Mucosa of descending colon (tissue), 3 donors: Measurements from ENCODE around the gene PDE1A. TPM values are rescaled to one million over a fixed set of nuclear protein-coding genes. Genes with fewer than 3 reads are reported as not detected.

ENCODE experiments used
- ATAC-seq: fragments of 200-7000 bp; cut with Tn5 transposase; one replicate; pipeline ENCODE4 v1.9.1; 2020; ENCODE audit warnings: mild to moderate bottlenecking, moderate library complexity
- DNase-seq, 3 donors: peaks; one replicate each; pipeline ENCODE4 v3.0.0-alpha.2; 2020
- H3K36me3 ChIP-seq: fragments of 200-600 bp; one replicate; pipeline ENCODE4 v1.8.0; 2021; ENCODE audit warnings: low read depth, mild to moderate bottlenecking
- H3K4me1 ChIP-seq: fragments of 200-600 bp; one replicate; pipeline ENCODE4 v1.8.0; 2021; ENCODE audit warnings: low read depth, mild to moderate bottlenecking
- H3K4me3 ChIP-seq: fragments of 200-600 bp; one replicate; pipeline ENCODE4 v1.8.0; 2021; ENCODE audit warnings: mild to moderate bottlenecking
- H3K9me3 ChIP-seq: fragments of 200-600 bp; one replicate; pipeline ENCODE4 v1.8.0; 2021; ENCODE audit warnings: mild to moderate bottlenecking
- intact Hi-C, 2 donors: fragments of 100-400 bp; cut with DNase I in 1 of 2; cut with micrococcal nuclease in 1 of 2; formaldehyde crosslinking; loops; one replicate each; pipeline versions ENCODE4 v1.11.0 to v1.11.1; 2022; cut with DNase I, micrococcal nuclease
- total RNA-seq, 3 donors: library from RNA; stranded (reverse); fragmentation: NEBNext Ultra II Directional in 2 of 3; extraction: Animal tissue kit (Norgen Biotek cat#: 25700) in 2 of 3; gene quantifications; one replicate each; pipeline versions ENCODE4 v1.2.1 to v1.2.4, GENCODE V29; 2021 to 2023
- TF ChIP-seq, protein P1 (sequence below): fragments of 200-600 bp; IDR thresholded peaks from one replicate; pipeline ENCODE4 v1.8.0; 2022; ENCODE audit warnings: antibody characterized with exemption, mild to moderate bottlenecking
- donor health status: DM: no; HTN: no; CAD: no; lungs with moderate emphysema.
- donor health status: DM: no; HTN: no; CAD: no.
- donor health status: DM: no; HTN: yes; CAD: no.

PDE1A gene
- total RNA-seq, 3 donors from 2014 or later: 1.1 to 10.8 (median 3.9) TPM

DNA sequence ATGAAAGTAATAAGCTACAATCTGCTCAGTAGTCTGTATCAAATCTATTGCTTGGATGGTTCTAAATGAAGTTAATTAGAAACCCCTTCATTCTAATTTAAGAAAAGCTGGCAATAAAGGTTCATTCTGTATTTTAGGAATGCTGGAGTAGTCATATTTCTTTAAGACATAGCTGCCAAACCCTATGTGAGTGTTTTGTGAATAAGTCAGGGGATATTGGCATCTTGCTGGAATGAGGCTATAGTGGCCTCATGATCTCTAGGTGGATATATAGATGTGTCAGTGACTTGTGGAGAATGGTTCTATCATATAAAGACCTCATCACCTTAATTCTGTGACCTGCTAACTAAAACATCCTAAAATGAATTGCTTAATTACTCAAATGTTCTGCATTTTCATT is 196.3 kb downstream of the PDE1A start:
- Histone ChIP-seq H3K36me3 (no peaks in the 10 kb centered on the region), H3K4me1 (no peaks in the 10 kb centered on the region), H3K9me3 (no peaks in the 10 kb centered on the region), H3K4me3 (no peak overlapping the region)
- ATAC-seq (no peak), DNase-seq (no peak)
- intact Hi-C loops: no loop called here
- TF ChIP-seq, protein P1, sequence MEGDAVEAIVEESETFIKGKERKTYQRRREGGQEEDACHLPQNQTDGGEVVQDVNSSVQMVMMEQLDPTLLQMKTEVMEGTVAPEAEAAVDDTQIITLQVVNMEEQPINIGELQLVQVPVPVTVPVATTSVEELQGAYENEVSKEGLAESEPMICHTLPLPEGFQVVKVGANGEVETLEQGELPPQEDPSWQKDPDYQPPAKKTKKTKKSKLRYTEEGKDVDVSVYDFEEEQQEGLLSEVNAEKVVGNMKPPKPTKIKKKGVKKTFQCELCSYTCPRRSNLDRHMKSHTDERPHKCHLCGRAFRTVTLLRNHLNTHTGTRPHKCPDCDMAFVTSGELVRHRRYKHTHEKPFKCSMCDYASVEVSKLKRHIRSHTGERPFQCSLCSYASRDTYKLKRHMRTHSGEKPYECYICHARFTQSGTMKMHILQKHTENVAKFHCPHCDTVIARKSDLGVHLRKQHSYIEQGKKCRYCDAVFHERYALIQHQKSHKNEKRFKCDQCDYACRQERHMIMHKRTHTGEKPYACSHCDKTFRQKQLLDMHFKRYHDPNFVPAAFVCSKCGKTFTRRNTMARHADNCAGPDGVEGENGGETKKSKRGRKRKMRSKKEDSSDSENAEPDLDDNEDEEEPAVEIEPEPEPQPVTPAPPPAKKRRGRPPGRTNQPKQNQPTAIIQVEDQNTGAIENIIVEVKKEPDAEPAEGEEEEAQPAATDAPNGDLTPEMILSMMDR: no peak

DNA sequence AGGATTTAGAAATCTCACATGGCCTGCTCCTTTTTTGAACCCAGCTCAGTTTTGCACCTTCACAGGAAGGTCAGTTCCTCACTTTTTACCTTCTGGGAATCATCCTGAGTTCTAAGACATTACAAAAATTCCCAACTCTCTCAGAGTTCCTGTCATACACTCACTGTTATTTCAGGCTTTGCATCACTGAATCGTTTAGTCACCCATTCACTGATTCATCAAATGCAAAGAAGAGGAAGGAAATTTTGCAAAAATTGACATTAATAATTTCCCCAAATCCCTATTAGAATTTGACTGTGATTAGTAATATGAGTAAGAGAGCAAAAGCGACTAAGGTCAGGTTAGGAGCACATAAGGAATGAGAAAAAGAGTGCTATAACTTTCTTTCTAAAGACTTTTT is 197.5 kb downstream of the PDE1A start:
- Histone ChIP-seq H3K4me1 (no peaks in the 10 kb centered on the region), H3K9me3 (no peaks in the 10 kb centered on the region), H3K4me3 (no peak overlapping the region), H3K36me3 (no peaks in the 10 kb centered on the region)
- intact Hi-C loops: no loop called here
- TF ChIP-seq, protein P1: no peak
- no peak for ATAC-seq
- DNase-seq: no peak

DNA sequence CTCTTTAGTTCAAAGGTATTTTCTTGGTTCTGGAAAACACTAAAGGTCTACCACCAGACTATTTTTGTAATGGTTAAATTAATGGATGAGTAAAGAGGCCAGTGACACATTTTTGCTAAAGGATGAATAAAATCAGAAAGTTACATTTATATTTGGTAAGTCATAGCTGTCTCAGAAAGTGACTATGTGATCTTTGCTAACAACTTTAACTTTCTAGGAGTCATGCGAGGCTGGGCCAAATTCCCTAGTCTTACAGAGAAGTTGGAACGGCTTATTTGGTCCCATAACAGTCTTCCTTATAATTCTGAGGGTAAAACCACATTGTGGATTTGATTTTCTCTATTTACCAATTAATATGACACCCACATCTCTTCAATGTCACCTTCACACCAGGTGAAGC is 198.1 kb downstream of the PDE1A start:
- Histone ChIP-seq H3K4me1 (no peaks in the 10 kb centered on the region), H3K36me3 (no peaks in the 10 kb centered on the region), H3K4me3 (no peak overlapping the region), H3K9me3 (no peaks in the 10 kb centered on the region)
- TF ChIP-seq, protein P1: no peak
- DNase-seq: no peak
- intact Hi-C loops: no loop called here
- no peak for ATAC-seq

DNA sequence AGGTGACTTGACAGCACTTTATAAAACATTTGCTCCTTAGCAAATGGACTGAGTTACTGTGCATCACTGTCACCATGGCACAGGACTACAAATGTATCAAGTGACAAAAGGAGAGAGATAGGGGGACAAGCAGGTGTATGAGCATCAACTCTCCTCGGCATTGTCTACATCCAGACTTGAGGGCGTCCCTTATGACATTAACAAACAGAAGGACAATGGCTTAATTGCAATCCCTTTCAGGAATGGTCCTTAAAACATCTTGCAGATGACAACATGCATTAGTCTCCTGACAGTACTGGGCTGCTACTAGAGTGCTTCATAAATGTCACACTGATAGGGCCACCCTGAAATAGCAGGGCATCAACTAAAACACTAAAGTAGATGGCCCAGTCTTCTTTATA is 198.8 kb downstream of the PDE1A start:
- Histone ChIP-seq H3K9me3 (no peaks in the 10 kb centered on the region), H3K4me1 (no peaks in the 10 kb centered on the region), H3K4me3 (no peak overlapping the region), H3K36me3 (no peaks in the 10 kb centered on the region)
- ATAC-seq: no peak
- no peak for DNase-seq
- TF ChIP-seq, protein P1: no peak
- intact Hi-C loops: no loop called here

- Histone ChIP-seq H3K4me3 (no peak overlapping the region), H3K4me1 (no peaks in the 10 kb centered on the region), H3K9me3 (no peaks in the 10 kb centered on the region), H3K36me3 (no peaks in the 10 kb centered on the region)
- ATAC-seq (no peak), DNase-seq (no peak)
- TF ChIP-seq, protein P1: no peak
- intact Hi-C loops: no loop called here
Measured at GRCh38 chr2:182226807-182227206, 200.0 kb downstream of the PDE1A start.

DNA sequence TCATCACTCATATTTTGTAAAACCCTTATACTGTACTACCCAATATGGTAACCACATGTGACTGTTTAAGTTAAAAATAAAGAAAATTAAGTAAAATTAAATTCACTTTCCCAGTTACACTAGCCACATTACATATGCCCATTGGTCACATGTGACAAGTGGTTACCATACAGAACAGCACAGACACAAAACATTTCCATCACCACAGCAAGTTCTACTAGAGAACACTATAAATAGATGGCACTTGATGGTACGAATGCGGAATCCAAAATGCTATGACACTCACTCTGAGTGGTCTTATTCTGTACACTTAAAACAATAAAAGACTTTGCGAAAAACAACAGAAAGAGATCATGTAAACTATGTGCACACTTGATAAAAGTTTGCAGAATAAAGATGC is 202.2 kb downstream of the PDE1A start:
- TF ChIP-seq, protein P1: no peak
- no peaks in the 10 kb centered on the region for H3K4me1 ChIP-seq
- H3K9me3 ChIP-seq: no peaks in the 10 kb centered on the region
- no peak for ATAC-seq
- H3K36me3 ChIP-seq: no peaks in the 10 kb centered on the region
- no peak overlapping the region for H3K4me3 ChIP-seq
- DNase-seq: no peak
- intact Hi-C loops: no loop called here
